ENCODE measurements around the gene KCNN4.

GRCh38 chr19:43749898-43750297, 30.9 kb downstream of the KCNN4 start:
- TF ChIP-seq CTCF (IDR thresholded peaks at IDR 0.05) (no peak), EZH2 (IDR thresholded peaks at IDR 0.05) (no peak)

Data from neural progenitor cell (in vitro differentiated cells).